ENCODE data around the gene TMEM43. TPM values are rescaled to one million over a fixed set of nuclear protein-coding genes. Genes with fewer than 3 reads are reported as not detected.
A peak's percentile ranks its signal among the peaks of the same experiment; 100 is the strongest.

TMEM43 gene
- total RNA-seq, 4 donors from 2014 or later, result 64.0 to 140 (median 76.3) TPM

- intact Hi-C loops (cut with DNase I), result no loop called here
- H3K4me3 ChIP-seq, result no peak overlapping the region
- 88 to 91% methylated on average over 16 of the region's 16 CpGs for WGBS, 2 donors
- no peaks in the 10 kb centered on the region for H3K9me3 ChIP-seq
- DNase-seq, result no peak
- H3K27ac ChIP-seq, result peak overlapping the region in 1 of 4 donors; percentile 80
- peaks cover 33 to 100% (median 47%) of the 10 kb centered on the region in 3 donors for H3K36me3 ChIP-seq
- H3K27me3 ChIP-seq, result no peaks in the 10 kb centered on the region
- H3K4me1 ChIP-seq, result peaks cover 0 to 62% (median 23%) of the 10 kb centered on the region in 3 donors
- TF ChIP-seq CTCF (IDR thresholded peaks at IDR 0.05), result no peak
- no peak for TF ChIP-seq POLR2A (IDR thresholded peaks at IDR 0.05)
Observed at GRCh38 chr3:14138109-14138877, 13.4 kb downstream of the TMEM43 start.

- peaks cover 6 to 70% (median 30%) of the 10 kb centered on the region in 3 donors for H3K4me1 ChIP-seq
- no peak for DNase-seq
- TF ChIP-seq POLR2A (IDR thresholded peaks at IDR 0.05) (no peak), CTCF (IDR thresholded peaks at IDR 0.05) (no peak)
- no peaks in the 10 kb centered on the region for H3K27me3 ChIP-seq
- intact Hi-C loops (cut with DNase I), result no loop called here
- peaks cover 29 to 92% (median 40%) of the 10 kb centered on the region in 3 donors for H3K36me3 ChIP-seq
- H3K4me3 ChIP-seq, result no peak overlapping the region
- no peak overlapping the region for H3K27ac ChIP-seq
- 77 to 91% methylated on average over 5 to 7 of the region's 14 CpGs for WGBS, 2 donors
- H3K9me3 ChIP-seq, result no peaks in the 10 kb centered on the region
Observed at GRCh38 chr3:14138878-14139655, 14.2 kb downstream of the TMEM43 start.

- no peak for DNase-seq
- 62 to 82% methylated on average over 3 to 5 of the region's 5 CpGs for WGBS, 2 donors
- no peaks in the 10 kb centered on the region for H3K27me3 ChIP-seq
- H3K4me1 ChIP-seq, result peaks cover 10 to 77% (median 35%) of the 10 kb centered on the region in 3 donors
- intact Hi-C loops (cut with DNase I), result no loop called here
- TF ChIP-seq CTCF (IDR thresholded peaks at IDR 0.05), result no peak
- no peak for TF ChIP-seq POLR2A (IDR thresholded peaks at IDR 0.05)
- H3K9me3 ChIP-seq, result no peaks in the 10 kb centered on the region
- peaks cover 22 to 85% (median 33%) of the 10 kb centered on the region in 3 donors for H3K36me3 ChIP-seq
- no peak overlapping the region for H3K27ac ChIP-seq
- H3K4me3 ChIP-seq, result no peak overlapping the region
Observed at GRCh38 chr3:14139771-14140170, 14.9 kb downstream of the TMEM43 start.

GRCh38 chr3:14140668-14141067, 15.8 kb downstream of the TMEM43 start:
- H3K27ac ChIP-seq, result peak overlapping the region in 2 of 4 donors; percentile 77 to 88
- DNase-seq, result no peak
- H3K4me1 ChIP-seq, result peaks cover 13 to 83% (median 44%) of the 10 kb centered on the region in 3 donors
- 63 to 78% methylated on average over 2 of the region's 2 CpGs for WGBS, 2 donors
- no peak overlapping the region for H3K4me3 ChIP-seq
- peaks cover 21 to 82% (median 25%) of the 10 kb centered on the region in 3 donors for H3K36me3 ChIP-seq
- TF ChIP-seq POLR2A (IDR thresholded peaks at IDR 0.05), result no peak
- no peak for TF ChIP-seq CTCF (IDR thresholded peaks at IDR 0.05)
- H3K27me3 ChIP-seq, result no peaks in the 10 kb centered on the region
- no peaks in the 10 kb centered on the region for H3K9me3 ChIP-seq
- intact Hi-C loops (cut with DNase I), result no loop called here

DNA sequence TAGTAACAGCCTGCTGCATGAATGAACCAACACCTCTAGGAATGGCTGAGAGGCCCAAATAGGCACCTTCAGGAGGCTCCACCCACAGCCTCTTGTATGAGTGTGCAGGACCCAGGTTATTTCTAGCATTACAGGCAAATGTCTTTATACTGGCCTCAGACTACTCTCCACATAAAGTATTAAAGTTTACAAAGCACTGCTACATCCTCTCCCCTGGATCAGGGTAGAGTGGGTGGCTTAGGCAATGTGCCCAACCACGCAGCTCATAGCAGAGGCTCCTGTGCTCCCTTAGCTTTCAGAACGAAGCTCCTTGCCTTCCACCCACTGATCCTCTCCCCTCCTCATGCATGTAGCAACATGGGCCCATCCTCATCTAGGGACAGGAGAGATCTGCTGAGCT, 16.3 kb downstream of the TMEM43 start:
- Histone ChIP-seq H3K27ac (peak overlapping the region in 3 of 4 donors; percentile 77 to 88 (median 87)), H3K4me3 (no peak overlapping the region), H3K27me3 (no peaks in the 10 kb centered on the region), H3K4me1 (peaks cover 18 to 83% (median 49%) of the 10 kb centered on the region in 3 donors), H3K9me3 (no peaks in the 10 kb centered on the region), H3K36me3 (peaks cover 22 to 82% (median 23%) of the 10 kb centered on the region in 3 donors)
- DNase-seq, result no peak
- no peak for TF ChIP-seq POLR2A (IDR thresholded peaks at IDR 0.05)
- TF ChIP-seq CTCF (IDR thresholded peaks at IDR 0.05), result no peak
- intact Hi-C loops (cut with DNase I), result no loop called here
- 21 to 46% methylated on average over 2 of the region's 2 CpGs for WGBS, 2 donors
